ENCODE measurements around the gene ST3GAL3. TPM values are rescaled to one million over a fixed set of nuclear protein-coding genes. Genes with fewer than 3 reads are reported as not detected.

Gene ST3GAL3
- total RNA-seq, 1 experiment from 2014 or later: 26.8 TPM

- Histone ChIP-seq H3K4me1 (ENCODE audit: insufficient read depth, low read length, poor library complexity, severe bottlenecking) (no peaks in the 10 kb centered on the region), H3K4me3 (ENCODE audit: low read depth, low read length, poor library complexity, severe bottlenecking) (no peak overlapping the region), H3K36me3 (ENCODE audit: insufficient read depth, low read length, poor library complexity, severe bottlenecking) (peaks cover 11% of the 10 kb centered on the region), H3K27ac (ENCODE audit: low read depth, low read length, poor library complexity, severe bottlenecking) (no peak overlapping the region), H3K27me3 (replicated peaks; ENCODE audit: insufficient read depth, low read depth, low read length, poor library complexity) (no peaks in the 10 kb centered on the region), H3K9me3 (ENCODE audit: low read depth, low read length, poor library complexity, severe bottlenecking) (no peaks in the 10 kb centered on the region)
- ChIA-PET POLR2A (ENCODE audit: low non-redundant PET) (no interaction called here), CTCF (no interaction called here)
- no TSS peak for BruUV-seq (replicated peaks)
- no peak for DNase-seq (ENCODE audit: low spot score)
- TF ChIP-seq CTCF (conservative IDR thresholded peaks at IDR 0.05; ENCODE audit: low read depth, low read length): no peak
- no peak for TF ChIP-seq EZH2 (IDR thresholded peaks at IDR 0.05; ENCODE audit: borderline replicate concordance, low read depth, low read length, poor library complexity, severe bottlenecking)
- intact Hi-C loops (cut with micrococcal nuclease; ENCODE audit: unreplicated experiment): no loop called here
Measured at GRCh38 chr1:43957407-43958040, 250.2 kb downstream of the ST3GAL3 start.

- no peak for DNase-seq (ENCODE audit: low spot score)
- ChIA-PET POLR2A (ENCODE audit: low non-redundant PET) (no interaction called here), CTCF (no interaction called here)
- intact Hi-C loops (cut with micrococcal nuclease; ENCODE audit: unreplicated experiment): no loop called here
- Histone ChIP-seq H3K4me1 (ENCODE audit: insufficient read depth, low read length, poor library complexity, severe bottlenecking) (no peaks in the 10 kb centered on the region), H3K36me3 (ENCODE audit: insufficient read depth, low read length, poor library complexity, severe bottlenecking) (peaks cover 11% of the 10 kb centered on the region), H3K27ac (ENCODE audit: low read depth, low read length, poor library complexity, severe bottlenecking) (no peak overlapping the region), H3K9me3 (ENCODE audit: low read depth, low read length, poor library complexity, severe bottlenecking) (no peaks in the 10 kb centered on the region), H3K27me3 (replicated peaks; ENCODE audit: insufficient read depth, low read depth, low read length, poor library complexity) (no peaks in the 10 kb centered on the region), H3K4me3 (ENCODE audit: low read depth, low read length, poor library complexity, severe bottlenecking) (no peak overlapping the region)
- BruUV-seq (replicated peaks): no TSS peak
- TF ChIP-seq EZH2 (IDR thresholded peaks at IDR 0.05; ENCODE audit: borderline replicate concordance, low read depth, low read length, poor library complexity, severe bottlenecking) (no peak), CTCF (conservative IDR thresholded peaks at IDR 0.05; ENCODE audit: low read depth, low read length) (no peak)
Measured at GRCh38 chr1:43958351-43959255, 251.3 kb downstream of the ST3GAL3 start.

GRCh38 chr1:43960798-43961197, 253.5 kb downstream of the ST3GAL3 start:
- TF ChIP-seq EZH2 (IDR thresholded peaks at IDR 0.05; ENCODE audit: borderline replicate concordance, low read depth, low read length, poor library complexity, severe bottlenecking): no peak
- TF ChIP-seq CTCF (conservative IDR thresholded peaks at IDR 0.05; ENCODE audit: low read depth, low read length): no peak
- no peak for DNase-seq (ENCODE audit: low spot score)
- ChIA-PET POLR2A (ENCODE audit: low non-redundant PET) (no interaction called here), CTCF (no interaction called here)
- Histone ChIP-seq H3K27me3 (replicated peaks; ENCODE audit: insufficient read depth, low read depth, low read length, poor library complexity) (no peaks in the 10 kb centered on the region), H3K4me3 (ENCODE audit: low read depth, low read length, poor library complexity, severe bottlenecking) (no peak overlapping the region), H3K36me3 (ENCODE audit: insufficient read depth, low read length, poor library complexity, severe bottlenecking) (peaks cover 11% of the 10 kb centered on the region), H3K27ac (ENCODE audit: low read depth, low read length, poor library complexity, severe bottlenecking) (no peak overlapping the region), H3K4me1 (ENCODE audit: insufficient read depth, low read length, poor library complexity, severe bottlenecking) (no peaks in the 10 kb centered on the region), H3K9me3 (ENCODE audit: low read depth, low read length, poor library complexity, severe bottlenecking) (no peaks in the 10 kb centered on the region)
- intact Hi-C loops (cut with micrococcal nuclease; ENCODE audit: unreplicated experiment): no loop called here
- no TSS peak for BruUV-seq (replicated peaks)

All from A673 (cell line).